Measurements from ENCODE around the gene CC2D2A.

- no peak for TF ChIP-seq POLR2AphosphoS5 (IDR thresholded peaks at IDR 0.05)
- TF ChIP-seq POLR2A (IDR thresholded peaks at IDR 0.05) = no peak
- TF ChIP-seq, protein P1, sequence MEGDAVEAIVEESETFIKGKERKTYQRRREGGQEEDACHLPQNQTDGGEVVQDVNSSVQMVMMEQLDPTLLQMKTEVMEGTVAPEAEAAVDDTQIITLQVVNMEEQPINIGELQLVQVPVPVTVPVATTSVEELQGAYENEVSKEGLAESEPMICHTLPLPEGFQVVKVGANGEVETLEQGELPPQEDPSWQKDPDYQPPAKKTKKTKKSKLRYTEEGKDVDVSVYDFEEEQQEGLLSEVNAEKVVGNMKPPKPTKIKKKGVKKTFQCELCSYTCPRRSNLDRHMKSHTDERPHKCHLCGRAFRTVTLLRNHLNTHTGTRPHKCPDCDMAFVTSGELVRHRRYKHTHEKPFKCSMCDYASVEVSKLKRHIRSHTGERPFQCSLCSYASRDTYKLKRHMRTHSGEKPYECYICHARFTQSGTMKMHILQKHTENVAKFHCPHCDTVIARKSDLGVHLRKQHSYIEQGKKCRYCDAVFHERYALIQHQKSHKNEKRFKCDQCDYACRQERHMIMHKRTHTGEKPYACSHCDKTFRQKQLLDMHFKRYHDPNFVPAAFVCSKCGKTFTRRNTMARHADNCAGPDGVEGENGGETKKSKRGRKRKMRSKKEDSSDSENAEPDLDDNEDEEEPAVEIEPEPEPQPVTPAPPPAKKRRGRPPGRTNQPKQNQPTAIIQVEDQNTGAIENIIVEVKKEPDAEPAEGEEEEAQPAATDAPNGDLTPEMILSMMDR (IDR thresholded peaks at IDR 0.05) = no peak
Observed at GRCh38 chr4:15536552-15537499, 67.1 kb downstream of the CC2D2A start.

Measured in transverse colon (tissue), 4 donors.